Measurements from ENCODE around the gene CFAP97D2.

- TF ChIP-seq POLR2A (IDR thresholded peaks at IDR 0.05) (no peak), CTCF (IDR thresholded peaks at IDR 0.05 in 8 of 11, conservative IDR thresholded peaks at IDR 0.05 in 3 of 11) (no peak)
Measured at GRCh38 chr13:114177245-114178010, 1.6 kb upstream of the CFAP97D2 start.
